Neural cell (in vitro differentiated cells): ENCODE results near the gene LINC01488. TPM values are rescaled to one million over a fixed set of nuclear protein-coding genes. Genes with fewer than 3 reads are reported as not detected.

ENCODE experiments used
- H2AFZ ChIP-seq: fragments of 200-600, 300-800 bp; sonication (generic), shearing (Covaris generic); 2 replicates; pipeline ENCODE4 v1.6.0; 2014; ENCODE audit warnings: low read depth, mild to moderate bottlenecking, antibody characterized with exemption, low read length, moderate library complexity
- H3F3A ChIP-seq: fragments of 200-600 bp; shearing (Covaris generic); 2 replicates; pipeline ENCODE4 v1.6.1; 2016; ENCODE audit warnings: mild to moderate bottlenecking, moderate library complexity, mixed read lengths, antibody characterized with exemption, low read length; ENCODE audit not compliant: insufficient read depth, poor library complexity, severe bottlenecking
- H3K27ac ChIP-seq: fragments of 200-600, 300-800 bp; sonication (generic), shearing (Covaris generic); 2 replicates; pipeline ENCODE4 v1.5.1; 2014; ENCODE audit warnings: mild to moderate bottlenecking, low read length, moderate library complexity
- H3K27me3 ChIP-seq: fragments of 300-800, 200-600 bp; sonication (generic), shearing (Covaris generic); 2 replicates; pipeline ENCODE4 v1.6.0; 2014; ENCODE audit warnings: mild to moderate bottlenecking, low read depth, low read length, moderate library complexity; ENCODE audit not compliant: insufficient read depth
- H3K36me3 ChIP-seq: fragments of 300-800, 200-600 bp; sonication (generic), shearing (Covaris generic); 2 replicates; pipeline ENCODE4 v1.5.1; 2014; ENCODE audit warnings: mild to moderate bottlenecking, antibody characterized with exemption, low read length, moderate library complexity; ENCODE audit not compliant: insufficient read depth
- H3K4me2 ChIP-seq: fragments of 300-800, 200-600 bp; sonication (generic), shearing (Covaris generic); 2 replicates; pipeline ENCODE4 v1.6.0; 2014; ENCODE audit warnings: mild to moderate bottlenecking, low read length
- H3K4me3 ChIP-seq: fragments of 300-800, 200-600 bp; sonication (generic), shearing (Covaris generic); 2 replicates; pipeline ENCODE4 v1.5.1; 2014; ENCODE audit warnings: mild to moderate bottlenecking, low read length, moderate library complexity
- H3K79me2 ChIP-seq: fragments of 200-600 bp; shearing (Covaris generic); replicated peaks from 2 replicates; pipeline ENCODE4 v1.6.0; 2014; ENCODE audit warnings: mild to moderate bottlenecking, low read length, moderate library complexity; ENCODE audit not compliant: insufficient read depth
- H3K9ac ChIP-seq: fragments of 300-800, 200-600 bp; sonication (generic), shearing (Covaris generic); 2 replicates; pipeline ENCODE4 v1.6.1; 2016; ENCODE audit warnings: mild to moderate bottlenecking, low read length, mixed read lengths
- H3K9me2 ChIP-seq: fragments of 200-600 bp; shearing (Covaris generic); 2 replicates; pipeline ENCODE4 v1.6.1; 2016; ENCODE audit warnings: mild to moderate bottlenecking, low read length, mixed read lengths; ENCODE audit not compliant: insufficient read depth
- H3K9me3 ChIP-seq: fragments of 200-600, 300-800 bp; sonication (generic), shearing (Covaris generic); 2 replicates; pipeline ENCODE4 v1.6.1; 2016; ENCODE audit warnings: mild to moderate bottlenecking, mixed run types, low read length, moderate library complexity, mixed read lengths
- H4K20me1 ChIP-seq: fragments of 200-600 bp; shearing (Covaris generic); 2 replicates; pipeline ENCODE4 v1.6.1; 2016; ENCODE audit warnings: mild to moderate bottlenecking, mixed run types; ENCODE audit not compliant: insufficient read depth
- EP300 ChIP-seq: fragments of 450-650 bp; conservative IDR thresholded peaks from 2 replicates; pipeline ENCODE4 v1.6.1; 2014; ENCODE audit warnings: antibody characterized with exemption, mild to moderate bottlenecking, moderate library complexity; ENCODE audit not compliant: poor library complexity, severe bottlenecking
- EZH2 ChIP-seq: fragments of 200-600, 300-800 bp; shearing (Covaris generic), sonication (generic); IDR thresholded peaks from 2 replicates; pipeline ENCODE4 v1.6.1; 2014; ENCODE audit warnings: antibody characterized with exemption, low read length, borderline replicate concordance, mild to moderate bottlenecking; ENCODE audit not compliant: insufficient read depth, poor library complexity, severe bottlenecking
- MXI1 ChIP-seq: fragments of 450-650 bp; conservative IDR thresholded peaks from 2 replicates; pipeline ENCODE4 v1.6.1; 2014; ENCODE audit warnings: antibody characterized with exemption, mild to moderate bottlenecking; ENCODE audit not compliant: poor library complexity, severe bottlenecking
- POLR2AphosphoS5 ChIP-seq: IDR thresholded peaks from 2 replicates; pipeline ENCODE4 v1.6.1; 2012
- RAD21 ChIP-seq: fragments of 450-650 bp; conservative IDR thresholded peaks from 2 replicates; pipeline ENCODE4 v1.6.1; 2014; ENCODE audit warnings: antibody characterized with exemption, mild to moderate bottlenecking, moderate library complexity
- SMC3 ChIP-seq: fragments of 450-650 bp; conservative IDR thresholded peaks from 2 replicates; pipeline ENCODE4 v1.6.1; 2014; ENCODE audit warnings: antibody characterized with exemption, mild to moderate bottlenecking, moderate library complexity; ENCODE audit not compliant: poor library complexity
- TAF1 ChIP-seq: IDR thresholded peaks from 2 replicates; pipeline ENCODE4 v1.6.1; 2012; ENCODE audit warnings: low read depth
- polyA plus RNA-seq: library from polyadenylated mRNA; depleted of rRNA; stranded (reverse); fragments of >200 nt; gene quantifications from 2 replicates; pipeline ENCODE4 v1.2.3, GENCODE V29; 2014
- TF ChIP-seq, protein P1 (sequence below): fragments of 450-650 bp; IDR thresholded peaks from 2 replicates; pipeline ENCODE4 v1.5.1; 2014; ENCODE audit warnings: antibody characterized with exemption, mild to moderate bottlenecking, moderate library complexity; ENCODE audit not compliant: poor library complexity, severe bottlenecking
- TF ChIP-seq, protein P2 (sequence below): IDR thresholded peaks from 2 replicates; pipeline ENCODE4 v1.6.1; 2012; ENCODE audit warnings: borderline replicate concordance

Gene LINC01488
- polyA plus RNA-seq, 1 donor from 2014 or later: not detected

GRCh38 chr11:69453151-69453550, 28.3 kb upstream of the LINC01488 start:
- H2AFZ ChIP-seq: no peak overlapping the region
- H3K9me3 ChIP-seq: no peaks in the 10 kb centered on the region
- H3K4me2 ChIP-seq: no peak overlapping the region
- H3K27me3 ChIP-seq: no peaks in the 10 kb centered on the region
- no peak overlapping the region for H3K9ac ChIP-seq
- no peaks in the 10 kb centered on the region for H4K20me1 ChIP-seq
- no peaks in the 10 kb centered on the region for H3K36me3 ChIP-seq
- H3K9me2 ChIP-seq: no peaks in the 10 kb centered on the region
- TF ChIP-seq, protein P1, sequence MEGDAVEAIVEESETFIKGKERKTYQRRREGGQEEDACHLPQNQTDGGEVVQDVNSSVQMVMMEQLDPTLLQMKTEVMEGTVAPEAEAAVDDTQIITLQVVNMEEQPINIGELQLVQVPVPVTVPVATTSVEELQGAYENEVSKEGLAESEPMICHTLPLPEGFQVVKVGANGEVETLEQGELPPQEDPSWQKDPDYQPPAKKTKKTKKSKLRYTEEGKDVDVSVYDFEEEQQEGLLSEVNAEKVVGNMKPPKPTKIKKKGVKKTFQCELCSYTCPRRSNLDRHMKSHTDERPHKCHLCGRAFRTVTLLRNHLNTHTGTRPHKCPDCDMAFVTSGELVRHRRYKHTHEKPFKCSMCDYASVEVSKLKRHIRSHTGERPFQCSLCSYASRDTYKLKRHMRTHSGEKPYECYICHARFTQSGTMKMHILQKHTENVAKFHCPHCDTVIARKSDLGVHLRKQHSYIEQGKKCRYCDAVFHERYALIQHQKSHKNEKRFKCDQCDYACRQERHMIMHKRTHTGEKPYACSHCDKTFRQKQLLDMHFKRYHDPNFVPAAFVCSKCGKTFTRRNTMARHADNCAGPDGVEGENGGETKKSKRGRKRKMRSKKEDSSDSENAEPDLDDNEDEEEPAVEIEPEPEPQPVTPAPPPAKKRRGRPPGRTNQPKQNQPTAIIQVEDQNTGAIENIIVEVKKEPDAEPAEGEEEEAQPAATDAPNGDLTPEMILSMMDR: no peak
- TF ChIP-seq EZH2: no peak
- TF ChIP-seq POLR2AphosphoS5: no peak
- TF ChIP-seq MXI1: no peak
- TF ChIP-seq SMC3: no peak
- H3K27ac ChIP-seq: no peak overlapping the region
- no peak overlapping the region for H3K4me3 ChIP-seq
- no peaks in the 10 kb centered on the region for H3F3A ChIP-seq
- no peaks in the 10 kb centered on the region for H3K79me2 ChIP-seq

DNA sequence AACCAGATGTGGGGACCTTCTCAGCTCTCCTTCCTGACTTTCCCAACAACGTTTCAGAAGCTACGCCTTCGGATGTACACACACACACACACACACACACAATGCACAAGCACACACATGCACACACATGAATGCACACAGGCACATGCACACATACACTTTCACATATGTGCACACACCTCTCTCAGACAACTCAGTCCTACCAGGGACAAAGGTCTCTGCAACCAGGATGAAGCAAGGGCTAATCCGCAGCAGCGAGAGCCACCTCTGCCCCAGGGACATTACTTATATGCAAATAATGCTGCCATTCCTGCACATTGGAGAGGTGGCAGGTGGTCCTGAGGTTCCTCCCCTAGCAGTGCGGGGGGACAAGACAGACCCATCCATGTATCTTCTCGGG, 27.4 kb upstream of the LINC01488 start:
- H3K9me3 ChIP-seq: no peaks in the 10 kb centered on the region
- H3K9me2 ChIP-seq: no peaks in the 10 kb centered on the region
- H3K27ac ChIP-seq: no peak overlapping the region
- no peak for TF ChIP-seq RAD21
- no peak for TF ChIP-seq TAF1
- no peak for TF ChIP-seq MXI1
- TF ChIP-seq SMC3: no peak
- no peaks in the 10 kb centered on the region for H4K20me1 ChIP-seq
- no peak overlapping the region for H3K9ac ChIP-seq
- H3K36me3 ChIP-seq: no peaks in the 10 kb centered on the region
- H3F3A ChIP-seq: no peaks in the 10 kb centered on the region
- H3K79me2 ChIP-seq: no peaks in the 10 kb centered on the region
- H3K4me2 ChIP-seq: no peak overlapping the region
- no peak overlapping the region for H3K4me3 ChIP-seq
- no peaks in the 10 kb centered on the region for H3K27me3 ChIP-seq
- no peak overlapping the region for H2AFZ ChIP-seq

GRCh38 chr11:69455969-69456368, 25.5 kb upstream of the LINC01488 start:
- TF ChIP-seq RAD21: no peak
- TF ChIP-seq, protein P2, sequence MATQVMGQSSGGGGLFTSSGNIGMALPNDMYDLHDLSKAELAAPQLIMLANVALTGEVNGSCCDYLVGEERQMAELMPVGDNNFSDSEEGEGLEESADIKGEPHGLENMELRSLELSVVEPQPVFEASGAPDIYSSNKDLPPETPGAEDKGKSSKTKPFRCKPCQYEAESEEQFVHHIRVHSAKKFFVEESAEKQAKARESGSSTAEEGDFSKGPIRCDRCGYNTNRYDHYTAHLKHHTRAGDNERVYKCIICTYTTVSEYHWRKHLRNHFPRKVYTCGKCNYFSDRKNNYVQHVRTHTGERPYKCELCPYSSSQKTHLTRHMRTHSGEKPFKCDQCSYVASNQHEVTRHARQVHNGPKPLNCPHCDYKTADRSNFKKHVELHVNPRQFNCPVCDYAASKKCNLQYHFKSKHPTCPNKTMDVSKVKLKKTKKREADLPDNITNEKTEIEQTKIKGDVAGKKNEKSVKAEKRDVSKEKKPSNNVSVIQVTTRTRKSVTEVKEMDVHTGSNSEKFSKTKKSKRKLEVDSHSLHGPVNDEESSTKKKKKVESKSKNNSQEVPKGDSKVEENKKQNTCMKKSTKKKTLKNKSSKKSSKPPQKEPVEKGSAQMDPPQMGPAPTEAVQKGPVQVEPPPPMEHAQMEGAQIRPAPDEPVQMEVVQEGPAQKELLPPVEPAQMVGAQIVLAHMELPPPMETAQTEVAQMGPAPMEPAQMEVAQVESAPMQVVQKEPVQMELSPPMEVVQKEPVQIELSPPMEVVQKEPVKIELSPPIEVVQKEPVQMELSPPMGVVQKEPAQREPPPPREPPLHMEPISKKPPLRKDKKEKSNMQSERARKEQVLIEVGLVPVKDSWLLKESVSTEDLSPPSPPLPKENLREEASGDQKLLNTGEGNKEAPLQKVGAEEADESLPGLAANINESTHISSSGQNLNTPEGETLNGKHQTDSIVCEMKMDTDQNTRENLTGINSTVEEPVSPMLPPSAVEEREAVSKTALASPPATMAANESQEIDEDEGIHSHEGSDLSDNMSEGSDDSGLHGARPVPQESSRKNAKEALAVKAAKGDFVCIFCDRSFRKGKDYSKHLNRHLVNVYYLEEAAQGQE: no peak
- no peak for TF ChIP-seq TAF1
- TF ChIP-seq EP300: no peak
- no peak for TF ChIP-seq EZH2
- TF ChIP-seq, protein P1: no peak
- no peak for TF ChIP-seq SMC3
- TF ChIP-seq MXI1: no peak
- no peak for TF ChIP-seq POLR2AphosphoS5
- no peak overlapping the region for H3K4me2 ChIP-seq
- no peaks in the 10 kb centered on the region for H4K20me1 ChIP-seq
- H3F3A ChIP-seq: no peaks in the 10 kb centered on the region
- no peaks in the 10 kb centered on the region for H3K9me3 ChIP-seq
- no peak overlapping the region for H3K9ac ChIP-seq
- H3K9me2 ChIP-seq: no peaks in the 10 kb centered on the region
- no peak overlapping the region for H3K27ac ChIP-seq
- H3K79me2 ChIP-seq: no peaks in the 10 kb centered on the region
- H3K4me3 ChIP-seq: no peak overlapping the region
- no peak overlapping the region for H2AFZ ChIP-seq
- no peaks in the 10 kb centered on the region for H3K27me3 ChIP-seq
- H3K36me3 ChIP-seq: no peaks in the 10 kb centered on the region
